NCI-H2196 (cell line): Measurements from ENCODE around the gene INSM1.

ENCODE experiments used
- DNase-seq: peaks from one replicate; lab custom pipeline; 2025; ENCODE audit not compliant: unreplicated experiment; lab: John Stamatoyannopoulos, UW

INSM1 gene

GRCh38 chr20:20393207-20394120 is 25.6 kb downstream of the INSM1 start:
- DNase-seq = no peak

GRCh38 chr20:20395087-20395486 is 27.2 kb downstream of the INSM1 start:
- DNase-seq = no peak

GRCh38 chr20:20395903-20396568 is 28.1 kb downstream of the INSM1 start:
- peak; percentile 82 for DNase-seq

- DNase-seq = no peak
These were observed 28.9 kb downstream of the INSM1 start for GRCh38 chr20:20396794-20397193.

GRCh38 chr20:20398123-20398522 is 30.2 kb downstream of the INSM1 start:
- no peak for DNase-seq

GRCh38 chr20:20399531-20400500 is 31.9 kb downstream of the INSM1 start:
- DNase-seq = no peak

- DNase-seq = no peak
These were observed 34.1 kb downstream of the INSM1 start for GRCh38 chr20:20401991-20402390.

- DNase-seq = no peak
These were observed 36.7 kb downstream of the INSM1 start for GRCh38 chr20:20404633-20405032.

- no peak for DNase-seq
These were observed 37.7 kb downstream of the INSM1 start for GRCh38 chr20:20405623-20406022.

GRCh38 chr20:20406306-20406705 is 38.4 kb downstream of the INSM1 start:
- DNase-seq = no peak

GRCh38 chr20:20407891-20408805 is 40.2 kb downstream of the INSM1 start:
- peak; percentile 22 for DNase-seq

GRCh38 chr20:20409331-20409730 is 41.4 kb downstream of the INSM1 start:
- DNase-seq = no peak

- DNase-seq = peak; percentile 72
These were observed 42.8 kb downstream of the INSM1 start for GRCh38 chr20:20410678-20411077.

- no peak for DNase-seq
These were observed 43.5 kb downstream of the INSM1 start for GRCh38 chr20:20411402-20411801.

GRCh38 chr20:20411836-20412235 is 43.9 kb downstream of the INSM1 start:
- no peak for DNase-seq

GRCh38 chr20:20412750-20413149 is 44.8 kb downstream of the INSM1 start:
- no peak for DNase-seq

GRCh38 chr20:20413810-20414281 is 45.9 kb downstream of the INSM1 start:
- DNase-seq = no peak

- no peak for DNase-seq
These were observed 46.8 kb downstream of the INSM1 start for GRCh38 chr20:20414640-20415220.

GRCh38 chr20:20415321-20415720 is 47.4 kb downstream of the INSM1 start:
- no peak for DNase-seq
